Large intestine (tissue), 3 donors: ENCODE results near the gene SLC30A5. TPM values are rescaled to one million over a fixed set of nuclear protein-coding genes. Genes with fewer than 3 reads are reported as not detected.
A peak's percentile ranks its signal among the peaks of the same experiment; 100 is the strongest.

ENCODE experiments used
- DNase-seq, 2 donors: peaks; one replicate each; pipeline versions ENCODE4 v3.0.0 to v3.0.0-alpha.2; 2013
- H3K27ac ChIP-seq: one replicate; pipeline ENCODE4 v1.5.1; 2013; ENCODE audit warnings: low read length
- H3K27me3 ChIP-seq: 2 replicates; pipeline ENCODE4 v1.6.1; 2013; ENCODE audit warnings: low read length; ENCODE audit not compliant: control insufficient read depth, insufficient read depth
- H3K36me3 ChIP-seq: 2 replicates; pipeline ENCODE4 v1.6.1; 2013; ENCODE audit warnings: low read length; ENCODE audit not compliant: control insufficient read depth, insufficient read depth
- H3K4me1 ChIP-seq: one replicate; pipeline ENCODE4 v1.6.1; 2013; ENCODE audit warnings: low read length; ENCODE audit not compliant: control insufficient read depth, insufficient read depth
- H3K4me3 ChIP-seq: one replicate; pipeline ENCODE4 v1.5.1; 2013; ENCODE audit warnings: low read length
- H3K9me3 ChIP-seq: one replicate; pipeline ENCODE4 v1.6.1; 2013; ENCODE audit warnings: mild to moderate bottlenecking, low read depth, low read length, moderate library complexity; ENCODE audit not compliant: control insufficient read depth
- WGBS: methylation state at CpG from one replicate; pipeline ENCODE4 v1.1.5; 2013; ENCODE audit warnings: low lambda C conversion rate; ENCODE audit not compliant: insufficient coverage; 5-methylcytosine and 5-hydroxymethylcytosine counted together
- polyA plus RNA-seq: library from polyadenylated mRNA; unstranded; fragments of 120-200 nt; gene quantifications from one replicate; pipeline ENCODE4 v1.2.1, GENCODE V29; 2013

SLC30A5 gene
- polyA plus RNA-seq, 1 donor, result 51.1 TPM

DNA sequence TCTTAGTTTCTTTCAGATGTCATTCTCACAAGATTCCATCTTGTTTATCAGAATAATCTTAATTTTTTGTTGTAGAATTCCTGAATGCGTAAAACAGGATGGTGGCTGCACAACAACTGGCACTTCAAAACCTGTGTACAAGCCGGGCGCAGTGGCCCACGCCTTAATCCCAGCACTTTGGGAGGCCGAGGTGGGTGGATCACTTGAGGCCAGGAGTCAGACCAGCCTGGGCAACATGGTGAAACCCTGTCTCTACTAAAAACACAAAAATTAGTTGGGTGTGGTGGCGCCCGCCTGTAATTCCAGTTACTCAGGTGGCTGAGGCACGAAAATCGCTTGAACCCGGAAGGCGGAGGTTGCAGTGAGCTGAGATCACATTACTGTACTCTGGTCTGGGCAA, 62.6 kb downstream of the SLC30A5 start:
- WGBS, result no CpG with 5 or more reads among the region's 11 CpGs
- Histone ChIP-seq H3K4me1 (no peaks in the 10 kb centered on the region), H3K27ac (no peak overlapping the region), H3K4me3 (no peak overlapping the region), H3K36me3 (no peaks in the 10 kb centered on the region), H3K9me3 (no peaks in the 10 kb centered on the region), H3K27me3 (no peaks in the 10 kb centered on the region)
- no peak for DNase-seq

DNA sequence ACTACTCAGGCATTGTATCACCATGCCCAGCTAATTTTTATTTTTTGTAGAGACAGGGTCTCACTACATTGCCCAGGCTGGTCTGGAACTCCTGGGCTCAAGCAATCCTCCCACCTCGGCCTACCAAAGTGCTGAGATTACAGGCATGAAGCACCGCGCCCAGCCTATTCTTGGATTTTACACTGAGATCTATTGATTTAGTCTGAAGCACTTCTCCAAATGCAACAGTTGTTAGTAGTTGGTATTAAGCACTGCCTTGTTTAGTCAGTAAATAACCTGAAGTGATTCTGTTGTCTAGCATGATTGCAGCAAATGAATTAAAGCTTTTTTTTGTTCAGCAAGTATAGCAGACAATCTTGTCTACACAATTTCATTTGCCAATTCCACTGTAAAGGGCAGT, 64.2 kb downstream of the SLC30A5 start:
- H3K4me1 ChIP-seq, result no peaks in the 10 kb centered on the region

DNA sequence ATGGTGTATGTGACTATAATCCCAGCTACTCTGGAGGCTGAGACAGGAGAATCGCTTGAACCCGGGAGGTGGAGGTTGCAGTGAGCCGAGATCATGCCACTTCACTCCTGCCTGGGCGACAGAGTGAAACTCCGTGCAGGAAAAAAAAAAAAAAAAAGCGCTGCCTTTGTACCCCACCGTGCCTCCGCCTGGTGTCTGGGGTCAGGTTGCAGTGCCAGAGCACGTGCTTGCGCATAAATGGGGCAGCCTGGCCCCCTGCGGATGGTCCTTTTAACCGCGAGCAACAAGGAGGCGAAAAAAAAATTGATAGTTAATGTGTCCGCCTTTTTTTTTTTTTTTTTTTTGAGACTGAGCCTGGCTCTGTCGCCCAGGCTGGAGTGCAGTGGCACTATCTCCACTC, 66.8 kb downstream of the SLC30A5 start:
- Histone ChIP-seq H3K4me1 (no peaks in the 10 kb centered on the region), H3K36me3 (no peaks in the 10 kb centered on the region), H3K27me3 (no peaks in the 10 kb centered on the region), H3K27ac (no peak overlapping the region), H3K9me3 (no peaks in the 10 kb centered on the region), H3K4me3 (no peak overlapping the region)
- WGBS, result no CpG with 5 or more reads among the region's 16 CpGs
- no peak for DNase-seq

More for the DNA sequence above, 64.2 kb downstream of the SLC30A5 start:
- Histone ChIP-seq H3K4me3 (no peak overlapping the region), H3K27ac (no peak overlapping the region), H3K36me3 (no peaks in the 10 kb centered on the region), H3K9me3 (no peaks in the 10 kb centered on the region), H3K27me3 (no peaks in the 10 kb centered on the region)
- WGBS, result no CpG with 5 or more reads among the region's 3 CpGs
- DNase-seq, result no peak

DNA sequence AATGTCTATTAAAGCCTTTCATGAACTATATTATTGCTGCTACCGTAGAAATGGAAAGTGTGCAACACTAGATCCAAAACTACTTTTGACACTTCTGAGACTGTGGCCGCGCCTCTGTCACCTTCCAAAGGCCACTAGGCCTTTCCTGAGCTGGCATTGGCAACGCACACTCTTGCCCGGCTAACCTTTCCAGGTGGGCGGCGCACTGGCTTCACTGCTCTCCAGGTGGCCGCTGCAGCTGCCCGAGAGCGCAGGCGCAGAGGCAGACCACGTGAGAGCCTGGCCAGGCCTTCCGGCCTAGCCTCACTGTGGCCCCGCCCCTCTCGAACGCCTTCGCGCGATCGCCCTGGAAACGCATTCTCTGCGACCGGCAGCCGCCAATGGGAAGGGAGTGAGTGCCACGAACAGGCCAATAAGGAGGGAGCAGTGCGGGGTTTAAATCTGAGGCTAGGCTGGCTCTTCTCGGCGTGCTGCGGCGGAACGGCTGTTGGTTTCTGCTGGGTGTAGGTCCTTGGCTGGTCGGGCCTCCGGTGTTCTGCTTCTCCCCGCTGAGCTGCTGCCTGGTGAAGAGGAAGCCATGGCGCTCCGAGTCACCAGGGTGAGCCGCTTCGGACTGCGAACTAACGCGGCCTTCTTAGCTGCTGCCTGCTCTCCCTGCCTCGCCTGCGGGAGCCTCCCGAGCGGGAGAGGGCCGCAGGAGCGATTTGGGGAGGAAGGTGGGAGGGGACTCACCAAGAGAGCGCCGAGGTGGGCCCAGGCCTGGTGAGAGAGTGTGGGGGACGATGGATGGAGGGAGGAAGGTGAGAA, 73.1 kb downstream of the SLC30A5 start, which contains the start of gene CCNB1:
Gene CCNB1 (plus strand): TSS at position 465 of the 807 bp plus-strand sequence. CDS start 113 bp downstream, at position 578.
- Histone ChIP-seq H3K4me3 (peak within 1 kb of the TSS; percentile 66), H3K27ac (peak within 1 kb of the TSS; percentile 40), H3K27me3 (no peaks in the 10 kb centered on the region), H3K36me3 (no peaks in the 10 kb centered on the region), H3K9me3 (no peaks in the 10 kb centered on the region), H3K4me1 (peaks cover 7% of the 10 kb centered on the region)
- WGBS, result no CpG with 5 or more reads among the region's 50 CpGs
- DNase-seq, result peak; percentile 98 to 99

DNA sequence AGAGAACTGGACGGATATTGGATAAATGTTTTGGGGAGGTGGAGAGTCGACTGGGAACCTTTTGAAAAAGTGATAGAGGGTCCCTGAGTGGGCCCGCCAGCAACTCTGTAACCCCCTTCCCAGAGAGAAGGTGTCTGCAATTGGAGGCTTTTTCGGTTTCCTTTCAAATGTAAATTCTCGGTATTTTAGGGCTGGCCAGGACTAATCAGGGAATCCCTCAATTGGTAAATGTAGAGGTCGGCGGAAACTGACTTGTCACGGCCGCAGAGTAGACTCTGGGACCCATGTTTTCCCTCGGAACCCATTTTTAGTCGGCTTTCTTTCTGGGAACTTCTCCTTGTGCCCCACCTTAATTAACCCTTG, 73.7 kb downstream of the SLC30A5 start:
- WGBS, result 0% methylated on average over 1 of the region's 11 CpGs
- Histone ChIP-seq H3K4me1 (peaks cover 7% of the 10 kb centered on the region), H3K27ac (peak overlapping the region; percentile 40), H3K27me3 (no peaks in the 10 kb centered on the region), H3K4me3 (peak overlapping the region; percentile 66), H3K9me3 (no peaks in the 10 kb centered on the region), H3K36me3 (peaks cover 2% of the 10 kb centered on the region)
- peak in 1 of 2 donors; percentile 15 for DNase-seq

DNA sequence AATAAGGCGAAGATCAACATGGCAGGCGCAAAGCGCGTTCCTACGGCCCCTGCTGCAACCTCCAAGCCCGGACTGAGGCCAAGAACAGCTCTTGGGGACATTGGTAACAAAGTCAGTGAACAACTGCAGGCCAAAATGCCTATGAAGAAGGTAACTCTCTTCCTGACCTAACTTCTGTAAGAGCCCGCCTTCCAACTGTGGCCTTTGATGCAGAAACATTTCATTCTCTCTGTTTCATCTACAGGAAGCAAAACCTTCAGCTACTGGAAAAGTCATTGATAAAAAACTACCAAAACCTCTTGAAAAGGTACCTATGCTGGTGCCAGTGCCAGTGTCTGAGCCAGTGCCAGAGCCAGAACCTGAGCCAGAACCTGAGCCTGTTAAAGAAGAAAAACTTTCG, 74.1 kb downstream of the SLC30A5 start:
- H3K4me3 ChIP-seq, result peak overlapping the region; percentile 66
- no peak for DNase-seq
- no peaks in the 10 kb centered on the region for H3K9me3 ChIP-seq
- WGBS, result 100% methylated on average over 1 of the region's 8 CpGs
- H3K36me3 ChIP-seq, result peaks cover 2% of the 10 kb centered on the region
- no peaks in the 10 kb centered on the region for H3K27me3 ChIP-seq
- H3K27ac ChIP-seq, result no peak overlapping the region
- peaks cover 7% of the 10 kb centered on the region for H3K4me1 ChIP-seq

DNA sequence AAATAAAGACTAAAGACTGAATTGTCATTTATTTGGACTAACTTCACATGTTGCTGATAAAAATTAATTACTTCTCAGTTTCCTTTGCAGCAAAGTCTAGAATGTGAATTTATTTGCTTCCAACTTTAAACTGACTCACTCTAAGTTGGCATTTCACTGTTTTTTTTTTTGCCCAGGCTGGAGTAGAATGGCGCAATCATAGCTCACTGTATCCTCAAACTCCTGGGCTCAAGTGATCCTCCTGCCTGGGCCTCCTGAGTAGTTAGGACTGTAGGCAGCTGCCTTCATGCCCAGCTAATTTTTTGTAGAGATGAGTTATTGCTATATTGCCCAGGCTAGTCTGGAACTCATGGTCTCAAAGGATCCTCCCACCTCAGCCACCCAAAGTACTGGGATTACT, 76.7 kb downstream of the SLC30A5 start:
- peaks cover 23% of the 10 kb centered on the region for H3K36me3 ChIP-seq
- H3K4me3 ChIP-seq, result no peak overlapping the region
- no CpG with 5 or more reads among the region's 1 CpG for WGBS
- H3K27me3 ChIP-seq, result no peaks in the 10 kb centered on the region
- peaks cover 7% of the 10 kb centered on the region for H3K4me1 ChIP-seq
- DNase-seq, result no peak
- H3K27ac ChIP-seq, result no peak overlapping the region
- no peaks in the 10 kb centered on the region for H3K9me3 ChIP-seq

DNA sequence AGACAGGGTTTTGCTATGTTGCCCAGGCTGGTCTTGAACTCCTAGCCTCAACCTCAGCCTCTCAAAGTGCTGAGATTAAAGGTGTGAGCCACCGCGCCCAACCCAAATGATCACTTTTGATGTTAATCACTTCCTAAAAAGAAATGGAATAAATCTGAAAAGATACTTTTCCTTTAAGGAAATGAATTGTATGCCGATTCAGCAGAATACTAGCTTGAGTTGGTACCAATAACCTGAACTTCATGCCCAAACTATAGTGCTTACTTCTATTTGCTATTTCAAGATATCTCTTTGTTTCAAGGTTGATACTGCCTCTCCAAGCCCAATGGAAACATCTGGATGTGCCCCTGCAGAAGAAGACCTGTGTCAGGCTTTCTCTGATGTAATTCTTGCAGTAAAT, 77.2 kb downstream of the SLC30A5 start:
- WGBS, result no CpG with 5 or more reads among the region's 3 CpGs
- H3K9me3 ChIP-seq, result no peaks in the 10 kb centered on the region
- H3K4me1 ChIP-seq, result peaks cover 7% of the 10 kb centered on the region
- no peaks in the 10 kb centered on the region for H3K27me3 ChIP-seq
- no peak overlapping the region for H3K27ac ChIP-seq
- H3K4me3 ChIP-seq, result no peak overlapping the region
- DNase-seq, result no peak
- peaks cover 26% of the 10 kb centered on the region for H3K36me3 ChIP-seq

Other genes starting within 250 kb of the SLC30A5 start
- 40.7 TPM for gene CCNB1, start 73.1 kb downstream of the SLC30A5 start, polyA plus RNA-seq
- gene CENPH, start 95.6 kb downstream of the SLC30A5 start, polyA plus RNA-seq, result 11.1 TPM
- gene CDK7, start 140.9 kb downstream of the SLC30A5 start, polyA plus RNA-seq, result 31.0 TPM
- 15.1 TPM for gene CCDC125, start 238.8 kb downstream of the SLC30A5 start, polyA plus RNA-seq